Mucosa of descending colon (tissue), 3 donors: ENCODE results near the gene KRTAP17-1. TPM values are rescaled to one million over a fixed set of nuclear protein-coding genes. Genes with fewer than 3 reads are reported as not detected.

Source experiments
- ATAC-seq: fragments of 200-7000 bp; cut with Tn5 transposase; one replicate; pipeline ENCODE4 v1.9.1; 2020; ENCODE audit warnings: mild to moderate bottlenecking, moderate library complexity
- DNase-seq, 3 donors: peaks; one replicate each; pipeline ENCODE4 v3.0.0-alpha.2; 2020
- H3K36me3 ChIP-seq: fragments of 200-600 bp; one replicate; pipeline ENCODE4 v1.8.0; 2021; ENCODE audit warnings: low read depth, mild to moderate bottlenecking
- H3K4me1 ChIP-seq: fragments of 200-600 bp; one replicate; pipeline ENCODE4 v1.8.0; 2021; ENCODE audit warnings: low read depth, mild to moderate bottlenecking
- H3K4me3 ChIP-seq: fragments of 200-600 bp; one replicate; pipeline ENCODE4 v1.8.0; 2021; ENCODE audit warnings: mild to moderate bottlenecking
- H3K9me3 ChIP-seq: fragments of 200-600 bp; one replicate; pipeline ENCODE4 v1.8.0; 2021; ENCODE audit warnings: mild to moderate bottlenecking
- CTCF ChIP-seq: fragments of 200-600 bp; IDR thresholded peaks from one replicate; pipeline ENCODE4 v1.8.0; 2022; ENCODE audit warnings: antibody characterized with exemption, mild to moderate bottlenecking
- intact Hi-C, 2 donors: fragments of 100-400 bp; cut with DNase I in 1 of 2; cut with micrococcal nuclease in 1 of 2; formaldehyde crosslinking; loops; one replicate each; pipeline versions ENCODE4 v1.11.0 to v1.11.1; 2022; cut with DNase I, micrococcal nuclease
- total RNA-seq, 3 donors: library from RNA; stranded (reverse); fragmentation: NEBNext Ultra II Directional in 2 of 3; extraction: Animal tissue kit (Norgen Biotek cat#: 25700) in 2 of 3; gene quantifications; one replicate each; pipeline versions ENCODE4 v1.2.1 to v1.2.4, GENCODE V29; 2021 to 2023
- donor health status: DM: no; HTN: no; CAD: no; lungs with moderate emphysema.
- donor health status: DM: no; HTN: no; CAD: no.
- donor health status: DM: no; HTN: yes; CAD: no.

The KRTAP17-1 gene
- total RNA-seq, 3 donors from 2014 or later: not detected

- ATAC-seq (no peak), DNase-seq (no peak)
- Histone ChIP-seq H3K36me3 (no peaks in the 10 kb centered on the region), H3K4me1 (no peaks in the 10 kb centered on the region), H3K9me3 (no peaks in the 10 kb centered on the region), H3K4me3 (no peak overlapping the region)
- no peak for TF ChIP-seq CTCF
- intact Hi-C loops: no loop called here
These were observed 11.4 kb downstream of the KRTAP17-1 start for GRCh38 chr17:41304091-41304490.

- no peak for ATAC-seq
- TF ChIP-seq CTCF: no peak
- H3K4me1 ChIP-seq: no peaks in the 10 kb centered on the region
- H3K36me3 ChIP-seq: no peaks in the 10 kb centered on the region
- no peak for DNase-seq
- intact Hi-C loops: no loop called here
- no peak overlapping the region for H3K4me3 ChIP-seq
- no peaks in the 10 kb centered on the region for H3K9me3 ChIP-seq
These were observed 12.5 kb downstream of the KRTAP17-1 start for GRCh38 chr17:41302981-41303380.

GRCh38 chr17:41301916-41302901 lies 13.3 kb downstream of the KRTAP17-1 start, which contains the start of gene KRTAP29-1:
Gene KRTAP29-1 (minus strand): TSS chr17:41302851. CDS start chr17:41302851, 0 bp downstream.
- no peaks in the 10 kb centered on the region for H3K9me3 ChIP-seq
- intact Hi-C loops: no loop called here
- no peak for ATAC-seq
- DNase-seq: no peak
- no peak for TF ChIP-seq CTCF
- H3K4me1 ChIP-seq: no peaks in the 10 kb centered on the region
- H3K36me3 ChIP-seq: no peaks in the 10 kb centered on the region
- H3K4me3 ChIP-seq: no peak within 1 kb of the TSS

GRCh38 chr17:41301204-41301790 lies 14.2 kb downstream of the KRTAP17-1 start:
- Histone ChIP-seq H3K36me3 (no peaks in the 10 kb centered on the region), H3K4me3 (no peak overlapping the region), H3K9me3 (no peaks in the 10 kb centered on the region), H3K4me1 (no peaks in the 10 kb centered on the region)
- TF ChIP-seq CTCF: no peak
- ATAC-seq (no peak), DNase-seq (no peak)
- intact Hi-C loops: no loop called here

GRCh38 chr17:41298458-41299135 lies 16.9 kb downstream of the KRTAP17-1 start:
- no peaks in the 10 kb centered on the region for H3K4me1 ChIP-seq
- no peak overlapping the region for H3K4me3 ChIP-seq
- intact Hi-C loops: no loop called here
- no peaks in the 10 kb centered on the region for H3K36me3 ChIP-seq
- no peak for TF ChIP-seq CTCF
- DNase-seq (no peak), ATAC-seq (no peak)
- H3K9me3 ChIP-seq: no peaks in the 10 kb centered on the region
